ENCODE measurements around the gene CYP17A1. TPM values are rescaled to one million over a fixed set of nuclear protein-coding genes. Genes with fewer than 3 reads are reported as not detected.
"Not testable (repeated sequence)": the region's sequence is repeated elsewhere in the genome, so short reads cannot be mapped to it uniquely, and the experiment has no call there.

The CYP17A1 gene
- polyA plus RNA-seq, 3 donors from 2014 or later, result 0.12 TPM; not detected in 2

DNA sequence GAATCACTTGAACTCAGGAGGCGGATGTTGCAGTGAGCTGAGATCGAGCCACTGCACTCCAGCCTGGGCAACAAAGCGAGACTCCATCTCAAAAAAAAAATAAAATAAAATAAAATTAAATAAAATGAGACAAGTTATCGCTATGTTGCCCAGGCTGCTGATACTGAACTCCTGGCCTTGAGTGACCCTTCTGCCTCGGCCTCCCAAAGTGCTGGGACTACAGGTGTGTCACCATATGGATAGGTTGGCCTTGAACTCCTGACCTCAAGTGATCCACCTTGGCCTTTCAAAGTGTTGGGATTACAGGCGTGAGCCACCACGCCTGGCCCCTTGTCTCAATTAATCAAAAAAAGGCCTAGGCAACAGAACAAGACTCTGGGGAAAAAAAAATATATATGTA is 16.0 kb upstream of the CYP17A1 start:
- not testable (repeated sequence) for H3K9me3 Mint-ChIP-seq; H3K36me3 Mint-ChIP-seq; H3K4me3 Mint-ChIP-seq; H3K27ac Mint-ChIP-seq; DNase-seq; H3K27me3 Mint-ChIP-seq (ENCODE audit: low read depth in 3 of 3)
- peaks cover 10 to 19% of the 10 kb centered on the region in 2 donors for H3K4me1 Mint-ChIP-seq

DNA sequence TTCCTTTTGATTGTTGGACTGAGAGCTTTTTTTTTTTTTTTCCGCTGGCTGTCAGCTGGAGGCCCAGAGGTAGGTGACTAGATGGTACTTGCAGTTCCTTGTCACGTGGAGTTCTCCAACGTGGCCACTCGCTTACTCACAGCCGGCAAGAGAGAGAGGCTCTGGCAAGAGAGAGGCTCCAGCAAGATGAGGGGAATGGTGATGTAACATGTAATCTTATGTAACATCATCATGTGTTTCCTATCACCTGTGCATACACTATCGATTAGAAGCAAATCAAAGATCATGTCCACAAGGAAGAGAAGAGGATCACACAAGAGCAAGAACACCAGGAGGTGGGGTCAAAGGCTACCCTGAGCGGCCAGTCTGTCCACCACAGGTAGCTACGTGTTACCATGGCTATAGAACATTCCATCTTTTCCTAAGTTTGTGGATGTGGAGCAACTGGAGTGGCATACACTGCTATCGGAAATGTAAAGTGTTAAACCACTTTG is 12.9 kb upstream of the CYP17A1 start:
- Mint-ChIP-seq H3K4me3 (no peak overlapping the region), H3K27me3 (ENCODE audit: low read depth in 3 of 3) (peaks cover 2 to 4% (median 2%) of the 10 kb centered on the region in 3 donors), H3K36me3 (peaks cover 0 to 6% (median 0%) of the 10 kb centered on the region in 3 donors)

DNA sequence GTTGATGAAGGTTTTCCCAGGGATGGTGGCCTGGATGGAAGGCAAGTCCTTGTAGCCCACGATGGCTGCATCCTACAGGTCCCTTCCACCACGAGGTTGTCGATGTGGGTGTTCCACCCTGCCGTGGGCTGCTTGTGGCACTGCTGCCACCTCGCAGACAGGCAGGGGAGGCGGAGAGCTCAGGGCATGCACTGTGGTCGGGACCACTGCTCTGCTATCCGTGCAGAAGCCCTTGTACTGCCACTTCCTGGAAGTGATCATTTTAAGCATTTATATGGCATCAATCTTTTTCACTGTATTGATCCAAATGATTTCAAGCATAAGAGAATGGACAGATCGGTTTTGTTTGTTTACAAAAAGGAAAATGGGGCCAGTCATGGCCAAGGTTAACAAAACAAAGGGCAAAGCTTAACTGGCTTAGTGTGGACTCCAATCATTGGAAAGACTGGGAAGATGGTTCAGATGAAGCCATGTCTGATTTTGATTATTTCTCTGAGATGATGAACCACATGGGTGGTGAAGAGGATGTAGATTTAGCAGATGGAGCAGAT is 8.2 kb upstream of the CYP17A1 start:
- peaks cover 3 to 8% (median 5%) of the 10 kb centered on the region in 3 donors for H3K27me3 Mint-ChIP-seq (ENCODE audit: low read depth in 3 of 3)
- no peaks in the 10 kb centered on the region for H3K4me1 Mint-ChIP-seq
- no peak overlapping the region for H3K4me3 Mint-ChIP-seq
- H3K36me3 Mint-ChIP-seq, result peaks cover 0 to 6% (median 0%) of the 10 kb centered on the region in 3 donors
- H3K27ac Mint-ChIP-seq, result no peak overlapping the region
- H3K9me3 Mint-ChIP-seq, result no peaks in the 10 kb centered on the region
- no peak for DNase-seq

More for the DNA sequence above, 12.9 kb upstream of the CYP17A1 start:
- Mint-ChIP-seq H3K4me1 (peaks cover 7 to 10% of the 10 kb centered on the region in 2 donors), H3K27ac (peak overlapping the region in 1 of 6 donors; percentile 21), H3K9me3 (no peaks in the 10 kb centered on the region)
- DNase-seq, result no peak

- H3K4me1 Mint-ChIP-seq, H3K36me3 Mint-ChIP-seq, DNase-seq: not testable (repeated sequence)
Observed at GRCh38 chr10:102844190-102844776, 7.1 kb upstream of the CYP17A1 start.

DNA sequence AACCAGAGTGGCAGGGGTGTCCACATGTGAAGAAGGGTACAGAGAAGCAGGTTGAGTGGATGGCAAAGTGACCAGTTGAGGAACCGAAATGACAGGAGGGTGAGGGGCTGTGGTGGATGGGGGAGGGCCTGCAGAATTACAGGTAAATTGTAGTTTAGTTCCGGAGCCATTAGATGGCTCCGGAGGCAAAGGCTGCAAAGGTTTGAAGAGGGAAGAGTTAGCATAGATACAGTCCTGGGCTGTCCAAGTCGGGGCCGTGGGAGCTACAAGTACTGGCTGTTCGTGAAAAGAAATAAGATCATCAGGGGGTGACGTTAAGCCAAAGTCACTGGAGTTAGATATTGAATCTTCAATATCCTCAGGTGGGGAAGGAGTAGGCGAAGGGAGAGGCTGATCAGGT is 5.9 kb upstream of the CYP17A1 start:
- not testable (repeated sequence) for DNase-seq, H3K4me3 Mint-ChIP-seq, H3K27ac Mint-ChIP-seq, H3K4me1 Mint-ChIP-seq, H3K36me3 Mint-ChIP-seq
- H3K27me3 Mint-ChIP-seq (ENCODE audit: low read depth in 3 of 3), result peaks cover 5 to 11% (median 6%) of the 10 kb centered on the region in 3 donors
- peaks cover 0 to 14% (median 4%) of the 10 kb centered on the region in 6 donors for H3K9me3 Mint-ChIP-seq

More at GRCh38 chr10:102844190-102844776, 7.1 kb upstream of the CYP17A1 start:
- H3K9me3 Mint-ChIP-seq; H3K4me3 Mint-ChIP-seq; H3K27me3 Mint-ChIP-seq (ENCODE audit: low read depth in 3 of 3); H3K27ac Mint-ChIP-seq: not testable (repeated sequence)

GRCh38 chr10:102841827-102842345 is 4.7 kb upstream of the CYP17A1 start:
- Mint-ChIP-seq H3K27me3 (ENCODE audit: low read depth in 3 of 3) (peaks cover 8 to 14% (median 9%) of the 10 kb centered on the region in 3 donors), H3K4me1 (no peaks in the 10 kb centered on the region), H3K4me3 (no peak overlapping the region), H3K9me3 (peaks cover 0 to 25% (median 7%) of the 10 kb centered on the region in 6 donors), H3K36me3 (peaks cover 0 to 3% (median 0%) of the 10 kb centered on the region in 3 donors), H3K27ac (no peak overlapping the region)
- no peak for DNase-seq

DNA sequence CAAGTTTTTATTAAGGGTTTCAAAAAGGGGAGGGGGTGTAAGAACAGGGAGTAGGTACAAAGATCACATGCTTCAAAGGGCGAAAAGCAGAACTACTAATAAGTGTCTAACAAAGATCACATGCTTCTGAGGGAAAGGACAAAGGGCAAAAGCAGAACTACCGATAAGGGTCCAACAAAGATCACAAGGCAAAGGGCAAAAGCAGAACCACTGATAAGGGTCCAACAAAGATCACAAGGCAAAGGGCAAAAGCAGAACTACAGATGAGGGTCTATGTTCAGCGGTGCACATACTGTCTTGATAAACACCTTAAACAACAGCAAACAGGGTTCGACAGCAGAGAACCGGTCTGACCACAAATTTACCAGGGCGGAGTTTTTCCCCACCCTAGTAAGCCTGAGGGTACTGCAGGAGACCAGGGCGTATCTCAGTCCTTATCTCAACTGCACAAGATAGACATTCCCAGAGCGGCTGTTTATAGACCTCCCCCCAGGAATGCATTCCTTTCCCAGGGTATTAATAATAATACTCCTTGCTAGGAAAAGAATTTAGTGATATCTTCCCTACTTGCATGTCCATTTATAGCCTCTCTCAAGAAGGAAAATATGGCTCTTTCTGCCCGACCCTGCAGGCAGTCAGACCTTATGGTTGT is 1.2 kb upstream of the CYP17A1 start:
- Mint-ChIP-seq H3K27me3 (ENCODE audit: low read depth in 3 of 3) (peaks cover 7 to 11% (median 10%) of the 10 kb centered on the region in 3 donors), H3K9me3 (peaks cover 0 to 25% (median 7%) of the 10 kb centered on the region in 6 donors)
- H3K27ac Mint-ChIP-seq, H3K4me1 Mint-ChIP-seq, H3K36me3 Mint-ChIP-seq, H3K4me3 Mint-ChIP-seq, DNase-seq: not testable (repeated sequence)

DNA sequence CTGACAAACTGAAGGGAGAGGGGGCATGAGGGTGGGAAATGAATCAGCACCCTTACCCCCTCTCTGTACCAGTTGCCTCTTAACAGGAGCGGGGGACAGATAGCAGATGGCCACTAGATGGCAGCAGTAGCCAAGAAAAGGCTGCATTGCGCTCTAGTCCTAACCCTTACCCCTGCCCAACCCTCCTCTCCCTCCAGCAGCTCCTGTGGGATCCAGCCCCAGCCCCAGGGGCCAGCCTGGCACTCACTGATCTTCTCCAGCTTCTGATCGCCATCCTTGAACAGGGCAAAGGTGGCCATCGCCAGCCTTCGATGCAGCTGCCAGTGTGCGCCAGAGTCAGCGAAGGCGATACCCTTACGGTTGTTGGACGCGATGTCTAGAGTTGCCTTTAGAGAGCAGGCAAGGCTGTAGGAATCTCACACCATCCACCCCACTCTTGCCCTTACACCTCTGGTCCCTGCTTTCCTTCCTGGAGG is 2.2 kb downstream of the CYP17A1 start:
- peak; percentile 57 to 68 (median 65) for DNase-seq
- Mint-ChIP-seq H3K27ac (no peak overlapping the region), H3K9me3 (peaks cover 0 to 25% (median 7%) of the 10 kb centered on the region in 6 donors), H3K36me3 (peaks cover 0 to 7% (median 3%) of the 10 kb centered on the region in 3 donors), H3K4me1 (no peaks in the 10 kb centered on the region), H3K27me3 (ENCODE audit: low read depth in 3 of 3) (peaks cover 4 to 9% (median 6%) of the 10 kb centered on the region in 3 donors), H3K4me3 (no peak overlapping the region)

DNA sequence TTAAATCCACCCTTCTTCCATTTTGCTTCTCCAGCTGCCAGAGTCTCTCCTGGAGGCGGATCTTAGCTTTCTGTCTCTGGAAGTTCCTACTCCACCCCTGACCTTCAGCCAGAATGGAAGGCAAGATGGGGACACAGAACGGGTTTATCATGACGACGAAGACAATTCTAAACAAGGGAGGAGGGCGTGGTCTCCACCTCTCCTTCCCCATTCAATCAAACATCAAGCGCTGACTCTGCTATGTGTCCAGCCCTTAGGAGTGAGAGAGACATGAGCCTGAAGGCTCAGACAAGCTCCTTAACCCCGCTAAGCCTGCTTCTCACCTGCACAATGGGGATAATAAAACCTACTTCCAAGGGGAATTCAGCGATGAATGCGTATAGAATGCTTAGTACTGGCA is 3.1 kb downstream of the CYP17A1 start:
- Mint-ChIP-seq H3K27ac (no peak overlapping the region), H3K36me3 (peaks cover 0 to 8% (median 4%) of the 10 kb centered on the region in 3 donors), H3K9me3 (peaks cover 0 to 21% (median 6%) of the 10 kb centered on the region in 6 donors)

GRCh38 chr10:102832987-102833386 is 4.2 kb downstream of the CYP17A1 start:
- H3K4me3 Mint-ChIP-seq, result no peak overlapping the region
- no peaks in the 10 kb centered on the region for H3K4me1 Mint-ChIP-seq
- peaks cover 0 to 9% (median 2%) of the 10 kb centered on the region in 6 donors for H3K9me3 Mint-ChIP-seq
- H3K27me3 Mint-ChIP-seq (ENCODE audit: low read depth in 3 of 3), result peaks cover 1 to 7% (median 3%) of the 10 kb centered on the region in 3 donors
- H3K27ac Mint-ChIP-seq, result no peak overlapping the region
- H3K36me3 Mint-ChIP-seq, result peaks cover 0 to 6% (median 4%) of the 10 kb centered on the region in 3 donors
- DNase-seq, result no peak

More for the DNA sequence above, 3.1 kb downstream of the CYP17A1 start:
- no peak for DNase-seq
- Mint-ChIP-seq H3K4me1 (no peaks in the 10 kb centered on the region), H3K4me3 (no peak overlapping the region), H3K27me3 (ENCODE audit: low read depth in 3 of 3) (peaks cover 4 to 10% (median 6%) of the 10 kb centered on the region in 3 donors)

- Mint-ChIP-seq H3K27ac (no peak overlapping the region), H3K4me1 (no peaks in the 10 kb centered on the region), H3K4me3 (no peak overlapping the region), H3K27me3 (ENCODE audit: low read depth in 3 of 3) (peaks cover 0 to 7% (median 0%) of the 10 kb centered on the region in 3 donors), H3K36me3 (peaks cover 0 to 5% (median 4%) of the 10 kb centered on the region in 3 donors), H3K9me3 (peaks cover 0 to 2% (median 0%) of the 10 kb centered on the region in 6 donors)
- DNase-seq, result no peak
Observed at GRCh38 chr10:102832248-102832647, 5.0 kb downstream of the CYP17A1 start.

DNA sequence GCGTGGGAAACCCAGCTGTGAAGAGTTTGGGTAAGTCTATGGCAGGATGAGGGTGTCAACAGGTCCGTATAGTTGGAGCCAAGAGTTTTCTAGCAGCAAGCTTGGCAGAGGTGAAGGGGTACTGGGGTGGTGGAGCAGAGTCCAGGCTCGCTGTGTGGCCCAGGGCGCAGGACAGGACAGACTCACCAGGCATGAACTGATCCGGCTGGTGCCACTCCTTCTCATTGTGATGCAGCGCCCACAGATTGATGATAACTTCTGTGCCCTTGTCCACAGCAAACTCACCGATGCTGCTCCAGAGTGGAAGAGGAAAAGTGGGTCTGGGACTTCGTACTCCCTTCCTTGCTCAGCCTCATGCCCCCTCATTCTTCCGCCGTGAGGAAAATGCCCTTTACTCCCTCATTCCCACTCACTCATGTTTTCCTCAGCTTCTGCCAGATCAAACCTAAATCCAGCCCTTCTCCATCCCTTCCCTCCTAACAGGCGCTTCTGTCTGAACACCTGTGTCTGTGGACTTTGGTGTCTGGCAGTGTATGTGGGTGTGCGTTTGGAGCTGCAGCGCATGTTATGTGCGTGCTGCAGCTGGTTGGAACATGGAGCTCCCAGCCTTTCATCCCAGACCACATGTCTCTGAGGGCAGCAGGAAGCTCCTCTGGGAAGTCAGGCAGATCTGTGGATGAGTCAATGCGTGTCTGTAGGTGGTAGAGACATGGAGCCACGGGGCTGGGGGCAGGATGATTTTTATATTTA is 5.7 kb downstream of the CYP17A1 start:
- Mint-ChIP-seq H3K9me3 (no peaks in the 10 kb centered on the region), H3K27ac (peak overlapping the region in 2 of 6 donors; percentile 19 to 29), H3K36me3 (peaks cover 0 to 5% (median 4%) of the 10 kb centered on the region in 3 donors), H3K27me3 (ENCODE audit: low read depth in 3 of 3) (peaks cover 0 to 7% (median 0%) of the 10 kb centered on the region in 3 donors), H3K4me3 (no peak overlapping the region), H3K4me1 (no peaks in the 10 kb centered on the region)
- no peak for DNase-seq

DNA sequence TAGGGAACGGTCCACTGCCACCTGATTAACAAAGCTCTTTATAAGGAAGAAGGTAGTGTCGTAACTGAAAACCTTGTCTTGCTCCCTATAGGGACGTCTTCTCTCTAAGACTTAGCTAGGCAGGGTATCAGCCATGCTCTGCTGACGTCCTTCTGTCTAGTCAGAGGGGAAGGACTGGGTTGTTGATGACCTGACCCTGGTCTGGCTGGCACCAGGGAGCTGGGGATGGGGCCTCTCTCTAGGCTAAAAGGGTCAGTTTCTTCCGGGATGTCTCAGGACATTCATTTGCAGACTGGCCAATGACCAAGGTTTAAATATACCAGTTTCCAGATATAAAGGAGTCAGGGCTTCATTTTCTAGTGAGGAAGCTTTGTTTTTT is 9.6 kb downstream of the CYP17A1 start:
- Mint-ChIP-seq H3K27me3 (ENCODE audit: low read depth in 3 of 3) (peaks cover 0 to 6% (median 0%) of the 10 kb centered on the region in 3 donors), H3K4me3 (no peak overlapping the region), H3K27ac (no peak overlapping the region), H3K4me1 (no peaks in the 10 kb centered on the region), H3K9me3 (no peaks in the 10 kb centered on the region), H3K36me3 (peaks cover 0 to 5% (median 4%) of the 10 kb centered on the region in 3 donors)
- no peak for DNase-seq

All from immature natural killer cell (primary cell).